IPS-20b (cell line): ENCODE results near the gene SHROOM1.
A peak's percentile ranks its signal among the peaks of the same experiment; 100 is the strongest.

Experiments
- H3K27ac ChIP-seq: one replicate; pipeline ENCODE4 v1.5.1; 2013; ENCODE audit warnings: low read length
- H3K27me3 ChIP-seq: 2 replicates; pipeline ENCODE4 v1.6.1; 2013; ENCODE audit warnings: mild to moderate bottlenecking, low read length, inconsistent platforms; ENCODE audit not compliant: insufficient read depth
- H3K36me3 ChIP-seq: 2 replicates; pipeline ENCODE4 v1.6.1; 2013; ENCODE audit warnings: low read depth, mild to moderate bottlenecking, inconsistent platforms, low read length, moderate library complexity; ENCODE audit not compliant: insufficient read depth
- H3K4me1 ChIP-seq: 2 replicates; pipeline ENCODE4 v1.6.1; 2013; ENCODE audit warnings: mild to moderate bottlenecking, control low read depth, inconsistent platforms, low read length, moderate library complexity; ENCODE audit not compliant: insufficient read depth
- H3K4me3 ChIP-seq: 2 replicates; pipeline ENCODE4 v1.5.1; 2013; ENCODE audit warnings: mild to moderate bottlenecking, low read length, inconsistent platforms
- H3K9ac ChIP-seq: 2 replicates; pipeline ENCODE4 v1.6.1; 2013; ENCODE audit warnings: low read depth, mild to moderate bottlenecking, inconsistent platforms, low read length, moderate library complexity
- H3K9me3 ChIP-seq: 2 replicates; pipeline ENCODE4 v1.6.1; 2013; ENCODE audit warnings: mild to moderate bottlenecking, low read depth, low read length, inconsistent platforms; ENCODE audit not compliant: insufficient read depth

The SHROOM1 gene

DNA sequence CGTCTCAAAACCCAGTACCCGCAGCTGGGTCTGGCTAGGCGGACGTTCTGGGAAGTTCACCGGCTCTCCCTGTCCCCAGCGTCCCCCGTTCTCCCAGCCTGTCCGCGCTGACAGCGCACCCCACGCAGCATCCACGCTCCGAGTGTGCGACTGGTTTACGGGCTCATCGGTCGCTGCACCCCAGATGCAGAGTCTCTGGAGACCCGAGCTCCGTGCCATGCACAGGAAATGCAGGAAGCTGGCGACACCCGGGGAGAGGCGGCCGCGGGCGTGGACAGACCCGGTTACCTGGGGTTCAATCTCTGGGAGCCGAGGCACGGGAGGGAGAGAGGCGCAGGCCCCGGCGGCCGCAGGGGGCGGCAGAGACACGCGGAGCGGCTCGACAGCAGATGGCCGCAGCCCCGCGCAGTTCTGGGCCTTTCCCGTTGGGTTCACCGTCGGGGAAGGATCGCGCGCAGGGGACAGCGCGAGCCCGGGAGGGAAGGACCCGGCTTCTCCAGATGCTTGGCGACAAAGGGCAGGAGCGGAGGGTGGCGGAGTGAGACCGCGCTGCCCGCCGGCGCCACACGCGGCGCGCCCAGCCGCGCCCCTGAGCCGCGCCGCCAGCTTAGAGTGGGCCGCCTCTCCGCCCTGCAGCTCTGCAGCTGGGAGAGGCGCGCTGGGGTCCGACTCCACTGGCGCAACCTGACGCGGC lies 558 bp downstream of the SHROOM1 start:
- Histone ChIP-seq H3K4me3 (peak overlapping the region; percentile 68), H3K27me3 (peaks cover 90% of the 10 kb centered on the region), H3K9ac (no peak overlapping the region), H3K4me1 (peaks cover 3% of the 10 kb centered on the region), H3K9me3 (no peaks in the 10 kb centered on the region), H3K27ac (no peak overlapping the region), H3K36me3 (no peaks in the 10 kb centered on the region)

DNA sequence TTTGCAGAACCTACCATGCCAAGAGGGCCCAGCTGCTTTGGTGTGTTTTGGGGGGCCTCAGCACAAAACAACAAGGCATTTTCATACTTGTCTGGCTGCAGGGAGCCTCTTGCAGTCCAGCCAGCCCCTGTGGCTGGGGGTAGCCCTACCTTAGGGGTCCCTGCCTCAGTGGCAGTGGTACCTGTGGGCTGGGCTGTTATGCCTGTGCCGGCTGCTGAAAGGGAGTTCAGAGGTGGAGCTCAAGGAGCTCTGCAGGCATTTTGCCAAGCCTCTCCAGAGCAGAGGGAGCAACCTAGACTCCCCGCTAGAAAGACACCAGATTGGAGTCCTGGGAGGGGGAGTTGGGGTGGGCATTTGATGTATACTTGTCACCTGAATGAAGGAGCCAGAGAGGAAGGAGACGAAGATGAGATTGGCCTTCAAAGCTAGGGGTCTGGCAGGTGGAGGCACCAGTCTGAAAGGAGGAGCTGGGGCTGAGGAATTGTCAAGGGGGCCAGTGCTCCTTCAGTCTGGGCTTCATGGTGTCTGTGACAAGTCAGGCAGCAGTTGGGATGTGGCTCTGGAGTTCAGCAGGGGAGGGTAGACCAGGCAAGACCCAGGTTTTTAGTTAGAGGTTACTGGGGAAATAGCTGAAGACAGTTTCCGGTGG lies 1.5 kb downstream of the SHROOM1 start:
- Histone ChIP-seq H3K4me3 (no peak overlapping the region), H3K27me3 (peaks cover 99% of the 10 kb centered on the region), H3K36me3 (no peaks in the 10 kb centered on the region), H3K9ac (no peak overlapping the region), H3K9me3 (no peaks in the 10 kb centered on the region), H3K27ac (no peak overlapping the region), H3K4me1 (peaks cover 3% of the 10 kb centered on the region)

DNA sequence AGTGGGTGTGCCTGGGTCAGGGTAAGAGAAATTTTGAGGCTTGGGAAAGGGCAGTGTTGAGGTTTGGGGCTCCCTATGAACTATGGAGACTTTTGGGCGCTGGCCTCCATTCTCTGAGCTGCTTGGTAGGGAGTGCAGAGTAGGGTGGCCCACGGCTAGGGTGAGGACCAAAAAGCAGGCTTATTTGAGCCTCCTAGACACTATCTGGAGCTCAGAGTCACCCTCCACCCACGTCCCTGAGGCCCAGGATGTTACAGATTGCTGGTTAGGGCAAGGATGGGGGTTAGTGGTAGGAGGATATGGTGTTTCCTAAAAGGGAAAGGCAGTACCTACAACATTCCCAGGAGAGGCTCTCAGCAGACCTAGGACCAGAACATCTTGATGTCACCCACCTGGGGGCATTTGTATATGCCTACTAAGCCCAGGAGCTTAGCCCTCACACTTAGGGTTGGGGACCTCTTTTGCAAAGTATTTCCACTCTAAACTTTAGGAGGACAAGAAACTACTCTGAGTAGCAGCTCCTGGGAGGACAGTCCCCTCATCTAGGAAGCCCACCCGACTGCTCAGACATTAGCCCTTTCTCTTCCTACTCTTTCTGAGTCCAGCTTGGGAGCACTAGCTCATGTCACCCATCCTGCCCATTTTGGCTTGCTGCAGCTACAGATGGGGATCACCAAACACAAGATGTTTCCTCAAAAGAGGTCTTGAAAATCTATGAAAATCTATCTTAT lies 2.3 kb downstream of the SHROOM1 start:
- Histone ChIP-seq H3K36me3 (no peaks in the 10 kb centered on the region), H3K27me3 (peaks cover 97% of the 10 kb centered on the region), H3K4me3 (no peak overlapping the region), H3K9ac (no peak overlapping the region), H3K9me3 (no peaks in the 10 kb centered on the region), H3K27ac (no peak overlapping the region), H3K4me1 (peaks cover 6% of the 10 kb centered on the region)

DNA sequence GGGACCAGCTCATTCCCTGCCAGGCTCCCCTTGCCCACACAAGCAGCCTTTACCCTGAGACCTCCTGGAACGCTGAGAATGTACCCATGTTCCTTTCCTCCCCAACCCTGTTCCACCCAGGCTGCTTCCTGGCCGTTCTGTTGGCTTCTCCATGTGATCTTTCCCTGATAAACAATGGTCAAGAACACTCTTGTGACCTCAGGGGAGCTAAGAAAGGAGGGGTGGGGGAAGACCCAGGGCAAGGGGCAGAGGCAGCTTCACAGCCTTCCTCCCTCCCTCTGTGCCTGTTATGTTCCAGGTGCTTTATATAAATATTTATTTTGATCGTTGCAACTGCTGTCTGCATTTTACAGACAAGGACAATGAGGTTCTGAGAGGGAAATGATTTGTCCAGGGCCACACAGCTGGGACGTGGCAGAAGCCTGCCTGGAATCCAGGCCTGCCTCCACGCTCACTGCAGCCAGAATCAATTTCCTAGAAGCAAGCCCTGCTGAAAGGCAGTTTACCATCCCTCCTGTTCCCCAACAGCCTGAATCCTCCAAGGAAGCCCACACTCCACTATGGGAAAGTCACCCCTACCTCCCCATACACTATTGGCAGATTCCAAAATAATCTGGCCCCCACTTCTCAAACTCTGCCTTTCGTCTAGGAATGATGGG lies 3.9 kb downstream of the SHROOM1 start:
- H3K27me3 ChIP-seq = peaks cover 88% of the 10 kb centered on the region
- H3K27ac ChIP-seq = no peak overlapping the region
- H3K9me3 ChIP-seq = no peaks in the 10 kb centered on the region
- H3K36me3 ChIP-seq = no peaks in the 10 kb centered on the region
- H3K4me1 ChIP-seq = peaks cover 6% of the 10 kb centered on the region
- H3K9ac ChIP-seq = no peak overlapping the region
- H3K4me3 ChIP-seq = peak overlapping the region; percentile 60; the same call in 1 of the 2 replicates

DNA sequence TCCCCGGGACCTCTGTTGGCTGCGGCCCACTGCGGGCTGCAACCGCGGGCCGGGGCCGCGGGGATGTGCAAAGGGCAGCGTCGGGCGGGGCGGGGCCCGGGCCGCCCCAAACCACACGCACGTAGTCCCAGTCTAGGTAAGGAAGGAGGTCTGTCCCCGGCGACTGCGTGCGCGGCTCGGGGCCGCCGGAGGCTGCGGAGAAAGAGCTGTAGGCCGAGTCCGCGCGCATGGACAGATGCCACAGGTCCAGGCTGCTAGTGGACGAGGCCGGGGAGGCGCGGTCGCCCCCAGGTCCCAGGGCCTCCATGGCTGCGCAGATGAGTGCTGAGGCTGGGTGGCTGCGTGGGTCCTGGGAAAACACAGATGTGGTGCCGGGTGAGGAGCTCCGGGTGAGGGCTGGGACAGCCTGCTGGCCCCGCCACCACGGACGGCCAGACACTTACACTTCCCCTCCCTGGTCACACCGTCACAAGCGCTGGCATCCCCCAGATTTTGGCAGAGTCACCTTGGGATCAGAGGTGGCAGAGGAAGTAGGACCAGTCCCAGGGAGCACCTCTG lies 4.5 kb downstream of the SHROOM1 start:
- Histone ChIP-seq H3K36me3 (no peaks in the 10 kb centered on the region), H3K27me3 (peaks cover 86% of the 10 kb centered on the region), H3K9ac (peak overlapping the region; percentile 5; the same call in 1 of the 2 replicates), H3K9me3 (no peaks in the 10 kb centered on the region), H3K4me3 (peak overlapping the region; percentile 60; the same call in 1 of the 2 replicates), H3K27ac (no peak overlapping the region), H3K4me1 (peaks cover 6% of the 10 kb centered on the region)

DNA sequence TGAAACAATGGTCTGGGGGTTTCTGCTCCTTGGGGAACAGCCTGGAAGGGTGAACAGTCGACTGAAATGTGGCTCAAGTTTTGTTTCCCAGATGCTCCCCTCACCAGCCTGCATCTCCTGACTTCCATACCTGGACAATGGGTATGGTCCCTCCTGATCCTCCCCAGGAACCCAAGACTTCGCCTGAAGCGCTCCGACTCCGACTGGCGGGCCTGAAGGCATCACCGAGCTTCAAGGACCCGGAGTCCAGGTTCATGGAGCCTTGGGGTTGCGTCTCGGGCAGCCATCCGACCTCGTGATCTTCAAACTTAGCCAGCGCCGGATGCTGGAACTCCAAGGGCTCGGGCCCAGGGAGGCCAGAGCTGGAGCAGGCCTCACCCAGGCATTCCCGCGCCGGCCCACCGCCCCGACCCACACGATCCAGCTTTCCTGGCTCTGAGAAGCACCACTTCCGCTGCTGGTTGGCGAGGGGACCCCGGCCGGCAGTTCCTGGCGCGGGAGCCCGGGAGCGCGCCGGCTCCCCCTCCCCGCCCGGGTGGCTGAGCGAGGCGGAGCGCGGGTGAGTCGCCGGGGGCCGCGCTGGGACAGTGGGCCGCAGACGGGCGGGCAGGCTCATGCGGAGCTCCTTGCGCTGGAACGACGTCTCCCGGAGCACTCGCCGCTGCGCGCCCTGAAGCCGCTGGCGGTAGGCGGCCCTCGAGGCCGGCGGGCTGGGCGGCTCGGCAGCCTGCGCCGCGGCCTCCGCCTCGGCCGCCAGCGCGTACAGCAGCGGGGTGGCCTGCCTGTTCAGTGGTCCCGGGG lies 5.2 kb downstream of the SHROOM1 start:
- H3K9me3 ChIP-seq = no peaks in the 10 kb centered on the region
- H3K4me1 ChIP-seq = peaks cover 6% of the 10 kb centered on the region
- peaks cover 82% of the 10 kb centered on the region for H3K27me3 ChIP-seq
- no peaks in the 10 kb centered on the region for H3K36me3 ChIP-seq
- no peak overlapping the region for H3K27ac ChIP-seq
- peak overlapping the region; percentile 5; the same call in 1 of the 2 replicates for H3K9ac ChIP-seq
- peak overlapping the region; percentile 60; the same call in 1 of the 2 replicates for H3K4me3 ChIP-seq

DNA sequence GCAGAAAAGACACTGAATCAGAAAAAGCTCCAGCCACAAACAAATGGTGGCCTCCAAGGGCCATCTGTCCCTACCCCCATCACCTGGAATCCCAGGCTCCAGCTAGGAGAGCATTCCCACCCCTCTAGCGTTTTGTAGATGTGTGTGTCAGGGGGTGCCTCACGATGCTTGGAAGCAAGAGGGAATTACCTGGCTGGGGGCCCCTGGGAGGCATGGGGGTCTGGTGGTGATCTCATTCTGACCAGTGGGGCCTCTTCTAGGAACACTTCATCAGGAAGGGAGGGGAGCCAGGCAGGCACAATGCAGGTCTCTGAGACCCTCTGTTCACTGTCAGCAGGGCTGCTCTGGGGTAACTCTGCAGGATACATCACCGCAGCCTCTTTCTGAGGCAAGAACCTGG lies 6.0 kb downstream of the SHROOM1 start:
- H3K9ac ChIP-seq = no peak overlapping the region
- peaks cover 75% of the 10 kb centered on the region for H3K27me3 ChIP-seq
- no peaks in the 10 kb centered on the region for H3K36me3 ChIP-seq

DNA sequence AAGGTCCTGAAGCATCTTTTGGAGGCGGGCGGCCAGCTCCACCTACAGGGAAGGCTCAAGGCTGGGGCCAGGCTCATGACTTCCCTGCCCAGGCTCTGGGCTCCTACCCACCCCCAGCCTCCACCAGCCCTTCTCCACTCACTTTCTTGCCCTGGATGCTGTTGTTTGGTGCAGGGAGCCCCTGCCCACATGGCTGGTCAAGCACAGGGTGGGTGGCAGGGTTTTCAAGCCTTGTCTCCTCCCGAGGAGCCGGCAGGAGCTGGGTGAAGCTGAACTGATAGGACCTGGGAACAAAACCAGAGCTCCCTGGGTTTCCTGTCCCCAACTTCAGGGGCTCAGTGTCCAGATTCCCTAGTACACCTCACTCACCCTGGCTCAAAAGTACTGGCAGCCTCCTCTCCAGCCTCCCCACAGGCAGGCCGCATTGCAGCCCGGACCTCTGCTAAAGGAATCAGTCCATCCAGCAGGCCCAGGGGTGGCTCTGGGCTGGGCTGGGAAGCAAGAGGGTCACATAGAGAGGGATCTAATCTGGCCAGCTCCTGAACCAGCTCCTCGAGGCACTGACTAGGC lies 6.9 kb downstream of the SHROOM1 start:
- no peak overlapping the region for H3K27ac ChIP-seq
- H3K27me3 ChIP-seq = peaks cover 66% of the 10 kb centered on the region
- H3K36me3 ChIP-seq = no peaks in the 10 kb centered on the region
- H3K9me3 ChIP-seq = no peaks in the 10 kb centered on the region
- H3K4me1 ChIP-seq = peaks cover 6% of the 10 kb centered on the region
- H3K9ac ChIP-seq = peak overlapping the region; percentile 61; the same call in 1 of the 2 replicates
- peak overlapping the region; percentile 57; the same call in 1 of the 2 replicates for H3K4me3 ChIP-seq

More for the DNA sequence above, 6.0 kb downstream of the SHROOM1 start:
- H3K4me3 ChIP-seq = no peak overlapping the region
- peaks cover 6% of the 10 kb centered on the region for H3K4me1 ChIP-seq
- H3K9me3 ChIP-seq = no peaks in the 10 kb centered on the region
- H3K27ac ChIP-seq = no peak overlapping the region

DNA sequence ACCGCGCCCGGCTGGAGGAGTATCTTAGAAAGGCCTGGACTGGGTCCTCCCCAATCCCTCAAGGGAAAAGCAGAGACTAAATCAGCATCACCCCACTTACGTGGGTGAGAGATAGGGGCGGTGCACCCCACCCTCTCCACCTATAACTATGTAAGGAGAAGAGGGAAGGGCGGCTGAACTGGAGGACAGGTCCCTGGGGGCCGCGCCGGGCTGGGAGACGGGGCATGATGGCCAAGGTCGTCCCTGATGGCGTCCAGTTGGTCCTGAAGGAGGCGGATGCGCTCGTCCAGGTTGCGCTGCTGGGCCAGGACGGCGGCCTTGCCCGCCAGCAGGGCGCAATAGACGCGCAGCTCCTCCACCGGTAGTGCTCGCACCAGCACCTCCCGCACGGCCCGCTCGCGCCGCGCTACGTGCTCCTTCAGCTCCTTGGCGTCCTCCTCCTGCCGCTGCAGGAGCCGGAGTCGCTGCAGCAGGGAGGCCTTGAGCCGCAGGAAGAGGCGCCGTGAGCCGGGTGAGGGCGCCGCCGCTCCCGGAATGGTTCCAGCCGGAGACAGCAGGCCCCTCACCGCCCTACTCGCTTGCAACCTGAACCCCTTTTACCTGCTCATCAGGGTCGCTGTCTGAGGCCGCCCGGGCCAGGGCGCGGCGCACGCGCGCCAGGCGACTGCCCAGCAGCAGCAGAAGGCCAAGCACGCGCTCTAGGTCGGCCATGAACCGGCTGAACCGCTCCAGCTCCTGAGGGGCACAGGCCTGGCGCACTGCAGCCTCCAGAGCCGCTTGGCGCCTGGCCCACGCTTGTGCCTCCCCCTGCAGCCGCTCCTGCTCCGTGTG lies 7.6 kb downstream of the SHROOM1 start:
- Histone ChIP-seq H3K36me3 (no peaks in the 10 kb centered on the region), H3K27ac (no peak overlapping the region), H3K4me3 (peak overlapping the region; percentile 57; the same call in 1 of the 2 replicates), H3K9ac (peak overlapping the region; percentile 61; the same call in 1 of the 2 replicates), H3K27me3 (peaks cover 61% of the 10 kb centered on the region), H3K4me1 (peaks cover 6% of the 10 kb centered on the region), H3K9me3 (no peaks in the 10 kb centered on the region)

DNA sequence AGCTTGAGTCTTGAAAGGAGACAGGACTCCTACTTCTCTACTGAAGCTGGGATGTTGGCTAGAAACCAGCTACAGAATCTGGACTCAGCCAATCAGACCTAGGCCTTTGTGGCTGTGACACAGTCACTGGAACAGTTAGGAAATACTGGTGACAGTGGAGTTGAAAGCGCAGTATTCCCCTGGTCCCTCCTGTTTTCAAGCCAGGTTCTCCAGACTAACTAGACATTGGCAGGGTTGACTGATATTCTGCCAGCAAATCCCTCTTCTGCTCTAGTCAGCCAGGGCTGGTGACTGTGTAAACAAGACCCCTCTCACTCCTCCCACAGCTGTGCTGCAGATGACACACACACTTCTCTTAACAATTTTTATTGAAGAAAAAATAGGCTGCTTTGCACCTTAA lies 8.7 kb downstream of the SHROOM1 start:
- Histone ChIP-seq H3K9ac (no peak overlapping the region), H3K27me3 (peaks cover 59% of the 10 kb centered on the region), H3K4me3 (no peak overlapping the region), H3K36me3 (no peaks in the 10 kb centered on the region), H3K4me1 (peaks cover 6% of the 10 kb centered on the region), H3K27ac (no peak overlapping the region), H3K9me3 (no peaks in the 10 kb centered on the region)
